NCI-H1694 (cell line): ENCODE results near the gene POLR2H.
"Not testable (repeated sequence)": the region's sequence is repeated elsewhere in the genome, so short reads cannot be mapped to it uniquely, and the experiment has no call there.

Experiments used
- DNase-seq: peaks from one replicate; lab custom pipeline; 2025; lab: John Stamatoyannopoulos, UW

The POLR2H gene

DNA sequence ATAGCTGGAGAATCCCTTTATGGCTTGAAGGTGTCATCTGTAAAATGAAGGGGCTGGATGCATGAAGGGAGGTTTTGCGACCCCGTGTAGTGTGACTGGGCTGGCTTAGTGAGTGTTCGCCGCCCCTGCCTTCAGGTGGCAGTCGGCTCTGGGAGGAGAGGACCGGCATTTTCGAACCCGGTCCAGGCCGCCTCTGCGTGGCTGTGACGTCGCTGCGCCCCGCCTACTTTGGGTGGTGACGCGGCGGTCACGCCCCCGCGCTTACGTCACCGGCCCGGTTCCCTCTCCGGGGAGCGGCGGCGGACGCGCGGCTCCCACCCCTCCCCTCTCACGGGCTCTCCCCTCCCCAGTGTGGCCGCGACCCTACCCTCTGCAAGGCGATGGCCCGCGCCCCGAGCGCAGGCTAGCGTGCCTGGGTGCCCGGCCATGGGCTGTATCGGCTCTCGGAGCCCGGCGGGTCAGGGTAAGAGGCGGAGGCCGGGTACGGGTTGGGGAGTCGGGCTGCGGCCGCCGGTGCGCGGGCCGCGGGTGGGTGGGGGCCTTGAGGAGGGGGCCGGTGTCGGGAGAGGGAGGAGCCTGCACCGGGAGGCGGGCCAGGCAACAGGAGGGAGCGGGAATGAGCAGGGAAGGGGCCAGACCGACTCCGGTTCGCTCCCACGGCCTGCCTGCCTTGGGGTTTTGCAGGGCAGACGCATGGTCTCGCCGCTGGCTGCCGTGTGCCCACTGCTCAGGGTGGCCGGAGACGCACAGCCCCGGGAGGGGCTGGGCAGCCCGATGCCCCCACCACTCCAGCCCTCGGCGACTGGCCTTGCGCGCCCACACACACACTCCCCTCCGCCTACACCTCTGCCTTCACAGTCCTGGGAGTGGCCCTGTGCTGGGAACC, 25.6 kb upstream of the POLR2H start:
- peak; percentile 42 for DNase-seq

DNA sequence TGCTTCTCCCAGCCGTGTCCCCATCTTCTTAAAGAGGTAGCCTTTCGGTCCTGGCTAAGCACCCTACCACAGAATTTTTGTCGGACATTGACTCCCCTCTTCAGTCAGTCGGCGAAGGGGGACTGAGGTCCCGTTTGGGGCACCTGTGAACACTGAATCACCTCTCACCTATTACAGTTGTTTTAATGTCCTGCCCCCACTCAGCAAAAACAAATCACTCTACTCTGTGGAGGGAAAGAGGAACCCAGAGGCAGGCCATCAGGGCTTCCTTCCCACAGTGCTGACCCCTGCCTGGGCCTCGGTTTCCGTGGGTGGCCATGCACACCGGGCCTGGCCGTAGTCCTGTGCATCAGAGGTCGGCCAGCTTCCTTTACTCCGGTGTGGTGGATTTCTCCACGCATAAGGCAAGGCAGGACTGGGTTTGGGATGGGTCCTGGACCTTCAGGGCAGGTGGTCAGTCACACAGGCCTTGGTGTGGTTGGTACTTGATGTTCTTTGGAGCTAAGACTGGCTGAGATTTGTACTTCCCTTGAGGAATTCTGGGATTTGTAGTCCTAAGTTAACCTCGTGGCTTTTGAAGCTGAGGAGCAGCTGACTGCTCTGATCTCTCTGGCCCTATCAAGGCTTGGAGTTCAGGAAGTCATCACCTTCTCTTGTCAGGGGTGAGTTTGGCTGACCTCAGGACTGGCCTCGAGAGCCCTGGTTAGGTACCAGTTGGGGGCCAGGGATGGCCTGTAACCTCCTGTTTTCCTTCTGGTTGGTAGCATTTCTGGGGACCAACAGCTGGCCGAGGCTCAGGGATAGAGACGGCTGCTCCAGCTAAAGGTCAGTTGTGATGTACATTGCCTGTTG, 24.7 kb upstream of the POLR2H start:
- DNase-seq = peak; percentile 60

DNA sequence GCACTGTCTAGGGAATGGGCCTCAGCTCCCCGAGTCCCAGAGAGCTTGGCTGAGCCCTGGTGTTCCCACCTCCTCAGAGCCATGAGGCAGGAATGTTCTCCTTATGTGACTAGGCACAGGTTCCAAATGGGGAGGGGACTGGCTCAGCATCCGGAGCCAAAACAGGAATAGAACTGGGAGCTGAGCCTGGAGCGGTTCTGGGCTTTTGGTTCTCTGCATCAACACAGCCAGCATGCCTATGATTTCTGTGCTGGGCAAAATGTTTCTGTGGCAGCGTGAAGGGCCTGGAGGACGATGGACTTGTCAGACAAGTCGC, 24.2 kb upstream of the POLR2H start, which contains the start of gene FAM131A:
Gene FAM131A (plus strand): TSS at position 202 of the 316 bp plus-strand sequence. CDS start 31 bp downstream, at position 233.
- DNase-seq = peak; percentile 50

DNA sequence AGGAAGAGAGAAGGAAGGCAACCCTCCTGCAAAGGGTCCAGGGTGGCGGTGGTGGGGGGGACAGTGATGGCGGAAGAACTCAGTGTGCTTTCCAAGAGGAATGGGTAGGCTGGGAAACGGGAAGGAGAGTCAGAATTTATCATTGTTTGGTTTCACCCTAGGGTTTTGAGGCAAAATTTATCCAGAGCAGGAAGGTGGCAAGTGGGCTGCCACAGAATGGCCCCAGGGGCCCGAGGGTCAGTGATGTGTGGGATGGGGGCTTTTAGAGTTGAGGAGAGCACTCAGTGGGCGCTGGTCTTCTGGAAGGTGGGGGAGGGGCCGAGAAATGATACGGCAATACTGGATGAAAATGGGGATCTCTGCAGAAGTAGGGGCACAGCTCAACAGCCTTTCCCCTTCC, 23.5 kb upstream of the POLR2H start:
- DNase-seq = no peak

DNA sequence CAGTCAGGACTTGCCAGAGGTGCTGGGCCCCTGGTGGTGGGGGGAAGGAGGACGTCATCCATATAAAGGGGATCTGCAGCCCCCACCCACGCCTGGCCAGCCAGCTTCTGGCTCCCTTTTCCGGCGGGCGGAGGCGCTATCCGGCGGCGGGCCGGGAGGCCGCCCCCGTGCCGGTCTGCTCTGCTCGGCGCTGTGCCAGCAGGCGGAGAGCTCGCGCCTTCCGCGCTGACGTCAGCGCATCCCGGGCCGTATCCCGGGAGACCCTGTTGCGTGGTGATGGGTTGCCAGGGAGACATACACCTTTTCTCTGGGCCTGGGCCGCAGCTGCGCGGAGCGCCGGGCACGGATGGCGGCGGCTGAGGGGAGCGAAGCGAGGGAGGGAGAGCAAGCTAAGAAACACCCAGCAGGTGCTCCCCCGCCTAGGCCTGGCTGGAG, 23.0 kb upstream of the POLR2H start:
- DNase-seq = peak; percentile 86

DNA sequence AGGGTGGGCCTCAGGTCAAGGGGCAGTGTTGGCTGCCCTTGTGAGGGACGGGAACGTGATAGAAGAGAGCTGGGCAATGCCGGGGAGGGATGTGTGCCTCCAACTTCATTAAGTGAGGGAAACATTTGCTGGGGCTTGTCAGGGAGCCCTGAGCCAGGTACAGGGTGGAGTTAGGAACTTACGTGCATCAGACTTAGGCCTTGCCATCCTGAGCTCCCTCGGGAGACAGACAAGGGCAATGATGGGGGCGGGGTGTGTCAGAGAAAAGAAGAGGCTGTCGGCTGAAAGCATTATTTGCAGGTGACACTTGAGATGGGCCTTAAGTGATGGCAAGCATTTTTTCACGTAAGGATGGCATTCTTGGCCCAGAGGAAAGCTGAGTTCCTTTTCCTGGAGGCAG, 22.5 kb upstream of the POLR2H start:
- DNase-seq = no peak

DNA sequence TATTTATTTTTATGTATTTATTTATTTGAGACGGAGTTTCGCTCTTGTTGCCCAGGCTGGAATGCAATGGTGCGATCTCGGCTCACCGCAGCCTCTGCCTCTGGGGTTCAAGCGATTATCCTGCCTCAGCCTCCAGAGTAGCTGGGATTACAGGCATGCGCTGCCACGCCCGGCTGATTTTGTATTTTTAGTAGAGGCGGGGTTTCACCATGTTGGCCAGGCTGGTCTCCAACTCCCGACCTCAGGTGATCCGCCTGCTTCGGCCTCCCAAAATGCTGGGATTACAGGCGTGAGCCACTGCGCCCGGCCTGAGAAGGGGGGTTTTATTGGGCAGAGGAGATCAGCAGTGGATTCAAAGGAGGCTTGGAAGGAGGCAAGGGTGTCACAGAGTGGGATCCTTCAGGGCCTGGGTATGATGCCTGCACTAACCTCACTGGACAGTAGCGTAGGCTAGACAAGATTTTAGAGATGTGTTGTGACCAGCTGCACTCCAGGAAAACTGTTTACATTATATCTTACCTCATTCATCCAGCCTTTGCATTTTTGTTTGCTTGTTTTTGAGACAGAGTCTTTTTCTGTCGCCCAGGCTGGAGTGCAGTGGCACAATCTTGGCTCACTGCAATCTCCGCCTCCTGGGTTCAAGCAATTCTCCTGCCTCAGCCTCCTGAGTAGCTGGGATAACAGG, 21.9 kb upstream of the POLR2H start:
- DNase-seq = not testable (repeated sequence)

DNA sequence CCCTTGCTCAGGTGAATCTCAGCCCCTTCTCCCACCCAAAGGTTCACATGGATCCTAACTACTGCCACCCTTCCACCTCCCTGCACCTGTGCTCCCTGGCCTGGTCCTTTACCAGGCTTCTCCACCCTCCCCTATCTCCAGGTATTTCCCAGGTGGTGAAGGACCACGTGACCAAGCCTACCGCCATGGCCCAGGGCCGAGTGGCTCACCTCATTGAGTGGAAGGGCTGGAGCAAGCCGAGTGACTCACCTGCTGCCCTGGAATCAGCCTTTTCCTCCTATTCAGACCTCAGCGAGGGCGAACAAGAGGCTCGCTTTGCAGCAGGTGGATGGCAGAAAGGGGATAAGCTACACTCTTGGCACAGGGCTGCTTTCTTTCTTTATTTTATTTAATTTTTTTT, 19.6 kb upstream of the POLR2H start:
- no peak for DNase-seq

DNA sequence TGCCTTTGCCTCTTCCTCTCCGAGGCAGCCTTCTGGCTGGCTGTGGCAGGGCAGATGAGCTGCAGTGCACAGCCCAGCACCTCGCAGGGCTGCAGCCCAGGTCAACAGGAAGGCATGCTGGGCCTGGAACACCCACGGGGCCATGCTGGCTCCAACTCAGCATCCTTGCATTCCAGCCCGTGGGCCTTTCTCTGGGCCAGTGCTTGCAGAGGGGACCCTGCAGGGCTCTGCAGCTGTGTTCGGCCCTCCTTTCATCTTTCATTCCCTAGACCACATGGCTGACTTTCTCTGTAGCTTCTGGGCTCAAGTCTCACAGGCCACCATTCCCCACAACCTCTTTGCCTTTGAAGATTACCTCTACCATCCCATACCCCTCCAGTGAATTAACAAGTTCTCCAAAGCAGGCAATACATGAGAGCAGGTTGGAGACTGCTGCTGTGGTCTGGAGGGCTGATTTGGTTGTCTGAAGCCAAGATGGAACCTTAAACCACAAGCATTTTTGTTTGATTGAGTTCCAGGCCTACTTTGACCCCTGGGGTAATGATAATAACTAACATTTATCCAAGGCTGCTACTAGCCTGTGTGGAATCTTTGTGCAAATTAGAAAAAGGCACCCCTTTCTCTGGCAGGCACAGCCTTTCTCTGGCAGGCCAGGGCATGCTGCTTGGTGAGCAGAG, 18.2 kb upstream of the POLR2H start:
- DNase-seq = no peak

DNA sequence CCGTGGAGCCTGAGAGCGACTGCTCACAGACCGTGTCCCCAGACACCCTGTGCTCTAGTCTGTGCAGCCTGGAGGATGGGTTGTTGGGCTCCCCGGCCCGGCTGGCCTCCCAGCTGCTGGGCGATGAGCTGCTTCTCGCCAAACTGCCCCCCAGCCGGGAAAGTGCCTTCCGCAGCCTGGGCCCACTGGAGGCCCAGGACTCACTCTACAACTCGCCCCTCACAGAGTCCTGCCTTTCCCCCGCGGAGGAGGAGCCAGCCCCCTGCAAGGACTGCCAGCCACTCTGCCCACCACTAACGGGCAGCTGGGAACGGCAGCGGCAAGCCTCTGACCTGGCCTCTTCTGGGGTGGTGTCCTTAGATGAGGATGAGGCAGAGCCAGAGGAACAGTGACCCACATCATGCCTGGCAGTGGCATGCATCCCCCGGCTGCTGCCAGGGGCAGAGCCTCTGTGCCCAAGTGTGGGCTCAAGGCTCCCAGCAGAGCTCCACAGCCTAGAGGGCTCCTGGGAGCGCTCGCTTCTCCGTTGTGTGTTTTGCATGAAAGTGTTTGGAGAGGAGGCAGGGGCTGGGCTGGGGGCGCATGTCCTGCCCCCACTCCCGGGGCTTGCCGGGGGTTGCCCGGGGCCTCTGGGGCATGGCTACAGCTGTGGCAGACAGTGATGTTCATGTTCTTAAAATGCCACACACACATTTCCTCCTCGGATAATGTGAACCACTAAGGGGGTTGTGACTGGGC, 16.8 kb upstream of the POLR2H start:
- DNase-seq = no peak

DNA sequence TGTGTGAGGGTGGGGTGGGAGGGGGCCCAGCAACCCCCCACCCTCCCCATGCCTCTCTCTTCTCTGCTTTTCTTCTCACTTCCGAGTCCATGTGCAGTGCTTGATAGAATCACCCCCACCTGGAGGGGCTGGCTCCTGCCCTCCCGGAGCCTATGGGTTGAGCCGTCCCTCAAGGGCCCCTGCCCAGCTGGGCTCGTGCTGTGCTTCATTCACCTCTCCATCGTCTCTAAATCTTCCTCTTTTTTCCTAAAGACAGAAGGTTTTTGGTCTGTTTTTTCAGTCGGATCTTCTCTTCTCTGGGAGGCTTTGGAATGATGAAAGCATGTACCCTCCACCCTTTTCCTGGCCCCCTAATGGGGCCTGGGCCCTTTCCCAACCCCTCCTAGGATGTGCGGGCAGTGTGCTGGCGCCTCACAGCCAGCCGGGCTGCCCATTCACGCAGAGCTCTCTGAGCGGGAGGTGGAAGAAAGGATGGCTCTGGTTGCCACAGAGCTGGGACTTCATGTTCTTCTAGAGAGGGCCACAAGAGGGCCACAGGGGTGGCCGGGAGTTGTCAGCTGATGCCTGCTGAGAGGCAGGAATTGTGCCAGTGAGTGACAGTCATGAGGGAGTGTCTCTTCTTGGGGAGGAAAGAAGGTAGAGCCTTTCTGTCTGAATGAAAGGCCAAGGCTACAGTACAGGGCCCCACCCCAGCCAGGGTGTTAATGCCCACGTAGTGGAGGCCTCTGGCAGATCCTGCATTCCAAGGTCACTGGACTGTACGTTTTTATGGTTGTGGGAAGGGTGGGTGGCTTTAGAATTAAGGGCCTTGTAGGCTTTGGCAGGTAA, 16.0 kb upstream of the POLR2H start:
- DNase-seq = peak; percentile 59

DNA sequence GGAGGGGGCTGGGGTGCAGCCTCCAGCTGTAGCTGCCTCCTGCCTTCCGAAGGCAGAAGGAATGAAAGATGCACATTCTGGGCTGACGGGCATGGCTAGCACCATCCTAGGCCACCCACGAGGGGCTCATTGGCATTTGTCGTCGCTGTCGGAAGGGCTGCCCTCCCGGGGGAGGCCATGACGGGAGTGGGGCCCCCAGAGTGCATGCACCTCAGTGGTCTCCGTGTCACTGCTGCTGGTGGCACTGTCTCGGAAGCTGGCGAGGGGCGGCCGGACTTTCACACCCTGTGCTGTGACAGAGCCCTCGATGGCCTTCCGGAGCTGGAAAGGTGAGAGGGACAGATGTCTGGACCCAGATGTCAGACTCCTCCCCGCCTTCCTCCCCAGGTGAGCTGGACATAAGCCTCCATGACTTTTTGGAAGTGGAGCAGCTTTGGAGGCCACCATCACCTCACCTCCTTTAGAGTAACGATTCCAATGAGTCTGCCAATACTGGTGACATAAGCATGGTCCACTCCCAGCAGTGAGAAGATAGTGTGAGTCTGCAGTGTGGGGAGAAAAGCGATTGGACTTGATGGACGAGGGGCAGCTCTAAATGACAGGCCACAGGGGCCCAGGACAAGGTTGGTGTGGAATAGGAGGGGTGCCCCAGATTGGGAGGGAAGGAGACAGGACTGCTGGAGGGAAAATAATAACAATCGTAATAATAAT, 14.9 kb upstream of the POLR2H start:
- DNase-seq = no peak

DNA sequence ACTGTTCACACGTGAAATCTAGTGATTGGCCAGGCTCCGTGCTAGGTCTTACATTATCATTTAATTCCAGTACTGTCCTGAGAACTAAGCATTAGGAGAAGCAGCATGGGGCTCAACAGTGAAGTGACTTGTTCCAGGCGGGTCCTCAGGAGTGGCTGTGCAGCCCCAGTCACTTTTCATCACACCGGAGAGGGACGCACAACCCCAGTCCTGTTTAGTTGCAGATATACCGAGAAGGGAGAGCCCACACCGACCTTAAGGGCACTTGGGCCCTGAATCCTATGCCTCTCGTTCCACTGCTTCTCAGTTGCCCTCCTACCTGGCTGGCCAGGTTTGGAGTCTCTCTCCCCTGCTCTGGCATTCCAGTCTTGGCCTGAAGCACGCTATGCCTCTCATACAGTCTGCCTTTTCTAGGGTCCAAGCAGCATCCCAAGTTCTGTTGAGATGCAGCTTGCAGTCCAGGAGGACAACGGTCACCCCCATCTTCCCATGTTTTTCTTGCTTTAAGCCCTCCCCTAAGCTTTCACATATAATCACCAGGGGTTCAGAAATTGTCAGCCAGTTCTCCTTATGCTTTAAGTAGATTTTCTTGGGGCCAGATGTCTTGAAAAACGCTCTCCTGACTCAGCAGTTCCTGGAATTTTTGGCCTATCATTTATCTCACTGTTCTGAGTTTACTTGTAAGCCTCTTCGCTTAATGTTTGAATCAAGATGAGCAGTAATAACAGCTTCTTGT, 14.0 kb upstream of the POLR2H start:
- no peak for DNase-seq

DNA sequence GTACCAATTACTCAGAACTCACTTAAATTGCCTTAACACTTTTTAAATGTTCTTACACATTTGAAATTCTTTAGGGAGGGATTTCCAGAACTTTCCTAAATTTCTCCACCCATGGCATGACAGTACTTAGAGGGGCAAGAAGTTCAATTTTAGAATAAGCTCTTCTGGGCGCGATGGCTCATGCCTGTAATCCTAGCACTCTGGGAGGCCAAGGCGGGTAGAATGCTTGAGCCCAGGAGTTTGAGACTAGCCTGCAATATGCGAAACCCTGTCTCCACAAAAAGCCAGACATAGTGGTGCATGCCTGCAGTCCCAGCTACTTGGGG, 13.5 kb upstream of the POLR2H start:
- no peak for DNase-seq

DNA sequence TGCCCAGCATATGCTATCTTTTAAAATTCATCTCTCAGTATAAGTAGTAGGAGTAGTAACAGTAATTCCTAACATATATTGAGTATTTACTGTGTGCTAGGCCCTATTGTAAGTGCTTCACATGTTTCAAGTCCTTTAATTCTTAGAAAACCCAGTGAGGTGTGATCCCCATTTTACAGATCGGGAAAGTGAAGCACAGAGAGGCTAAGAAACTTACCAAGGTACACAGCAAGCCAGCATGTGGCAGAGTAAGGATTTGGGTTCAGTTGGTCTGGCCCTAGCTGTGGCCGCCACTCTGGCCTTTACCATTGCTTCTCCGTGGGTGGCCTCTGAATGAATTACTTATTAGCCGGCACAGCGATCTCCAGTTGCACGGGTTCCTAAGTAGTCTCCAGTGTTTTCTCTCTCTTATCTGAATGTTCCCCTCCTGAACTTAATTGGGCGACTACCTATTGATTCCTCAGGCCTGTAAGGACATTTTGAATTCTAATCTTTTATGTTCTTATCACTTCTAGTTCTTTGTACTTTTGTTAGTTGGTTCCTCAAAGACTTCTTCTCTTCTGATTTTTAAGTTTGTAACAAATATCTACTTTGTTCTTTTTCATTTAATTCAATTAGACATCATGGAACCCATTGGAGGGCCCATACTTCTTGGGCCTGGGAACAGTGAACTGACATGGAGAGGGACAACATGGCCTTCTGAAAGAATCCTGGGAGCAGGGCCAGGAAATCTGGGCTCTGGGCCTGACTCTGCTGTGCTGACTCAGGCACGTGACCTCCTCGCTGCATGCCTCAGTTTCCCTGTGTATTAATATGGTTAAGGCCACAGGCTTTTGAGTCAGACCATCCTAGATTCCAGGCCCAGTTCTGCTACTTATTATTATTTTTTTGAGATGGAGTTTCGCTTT, 11.7 kb upstream of the POLR2H start:
- no peak for DNase-seq

DNA sequence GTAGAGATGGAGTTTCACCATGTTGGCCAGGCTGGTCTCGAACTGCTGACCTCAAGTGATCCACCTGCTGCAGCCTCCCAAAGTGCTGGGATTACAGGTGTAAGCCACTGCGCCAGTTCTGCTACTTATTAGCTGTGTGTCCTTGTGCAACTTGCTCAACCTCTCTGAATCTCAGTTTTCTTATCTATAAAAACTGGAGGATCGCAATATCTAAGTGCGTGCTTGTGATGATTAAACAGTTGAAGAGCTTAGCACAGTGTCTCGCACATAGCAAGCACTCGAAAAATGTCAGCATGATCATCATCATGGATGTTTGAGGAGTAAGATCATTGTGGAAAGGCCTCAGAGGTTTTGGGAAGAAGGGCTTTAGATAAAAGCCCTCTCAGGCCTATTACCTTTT, 10.9 kb upstream of the POLR2H start:
- no peak for DNase-seq

DNA sequence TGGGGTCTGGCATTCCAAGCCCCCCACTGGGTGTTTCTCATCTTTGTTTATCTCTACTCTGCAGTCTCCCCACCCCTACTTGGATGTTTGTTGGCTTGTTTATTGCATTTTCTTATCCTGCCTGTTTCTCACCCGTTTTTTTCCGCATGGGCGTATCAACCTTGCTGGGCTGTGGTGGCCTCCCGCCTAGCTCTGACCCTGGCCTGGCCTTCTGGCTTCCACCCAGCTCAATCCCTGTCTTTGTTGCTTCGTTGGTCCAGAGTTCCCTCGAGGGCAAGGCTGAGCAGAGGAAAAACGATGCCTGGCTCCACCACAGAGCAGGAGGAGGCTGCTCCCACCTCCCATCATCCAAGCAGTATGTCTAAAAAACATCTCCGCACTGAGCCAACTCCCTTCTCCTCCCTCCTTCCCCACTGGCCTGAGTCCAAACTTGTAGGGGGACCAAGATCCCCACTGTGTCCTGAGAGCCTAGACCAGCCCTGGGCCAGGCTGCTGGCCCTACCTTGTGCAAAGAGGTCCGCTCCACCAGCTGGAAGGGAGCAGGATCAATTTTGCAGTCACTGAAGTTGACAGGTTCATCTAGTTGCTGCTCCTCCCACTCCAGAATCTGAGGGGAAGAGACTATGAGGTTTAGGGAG, 9.9 kb upstream of the POLR2H start:
- no peak for DNase-seq
